Activated gamma-delta T cell treated with Interleukin-2 at 50 U/mL for 16 hours (primary cell): ENCODE data around the gene ZNF536.
"Not testable (repeated sequence)": the region's sequence is repeated elsewhere in the genome, so short reads cannot be mapped to it uniquely, and the experiment has no call there.

Experiments
- DNase-seq: peaks from one replicate; pipeline ENCODE4 v3.0.0-alpha.2; 2020

ZNF536 gene

GRCh38 chr19:30449673-30450072 is 77.5 kb downstream of the ZNF536 start:
- no peak for DNase-seq

- DNase-seq: no peak
These were observed 77.9 kb downstream of the ZNF536 start for GRCh38 chr19:30450100-30450499.

GRCh38 chr19:30450835-30451321 is 78.7 kb downstream of the ZNF536 start:
- DNase-seq: no peak

GRCh38 chr19:30452931-30453330 is 80.7 kb downstream of the ZNF536 start:
- DNase-seq: no peak

GRCh38 chr19:30453743-30454142 is 81.6 kb downstream of the ZNF536 start:
- no peak for DNase-seq

GRCh38 chr19:30455881-30456280 is 83.7 kb downstream of the ZNF536 start:
- DNase-seq: no peak

- DNase-seq: no peak
These were observed 85.3 kb downstream of the ZNF536 start for GRCh38 chr19:30457484-30457883.

GRCh38 chr19:30459859-30460258 is 87.7 kb downstream of the ZNF536 start:
- no peak for DNase-seq

- DNase-seq: no peak
These were observed 92.0 kb downstream of the ZNF536 start for GRCh38 chr19:30464162-30464561.

GRCh38 chr19:30466598-30466997 is 94.4 kb downstream of the ZNF536 start:
- DNase-seq: not testable (repeated sequence)

- DNase-seq: no peak
These were observed 95.1 kb downstream of the ZNF536 start for GRCh38 chr19:30467239-30467638.

- no peak for DNase-seq
These were observed 97.6 kb downstream of the ZNF536 start for GRCh38 chr19:30469774-30470173.

GRCh38 chr19:30471441-30471840 is 99.3 kb downstream of the ZNF536 start:
- no peak for DNase-seq

- DNase-seq: no peak
These were observed 101.2 kb downstream of the ZNF536 start for GRCh38 chr19:30473334-30473867.

- DNase-seq: no peak
These were observed 104.8 kb downstream of the ZNF536 start for GRCh38 chr19:30476997-30477396.

GRCh38 chr19:30479231-30479630 is 107.0 kb downstream of the ZNF536 start:
- DNase-seq: no peak

- DNase-seq: no peak
These were observed 107.9 kb downstream of the ZNF536 start for GRCh38 chr19:30480097-30480496.

- DNase-seq: no peak
These were observed 108.9 kb downstream of the ZNF536 start for GRCh38 chr19:30481063-30481462.

- no peak for DNase-seq
These were observed 109.6 kb downstream of the ZNF536 start for GRCh38 chr19:30481823-30482222.

GRCh38 chr19:30482956-30483355 is 110.8 kb downstream of the ZNF536 start:
- no peak for DNase-seq

- DNase-seq: not testable (repeated sequence)
These were observed 114.1 kb downstream of the ZNF536 start for GRCh38 chr19:30486250-30486649.

- no peak for DNase-seq
These were observed 115.0 kb downstream of the ZNF536 start for GRCh38 chr19:30487178-30487577.

GRCh38 chr19:30488191-30488590 is 116.0 kb downstream of the ZNF536 start:
- no peak for DNase-seq

- no peak for DNase-seq
These were observed 118.6 kb downstream of the ZNF536 start for GRCh38 chr19:30490760-30491159.

GRCh38 chr19:30492586-30493270 is 120.5 kb downstream of the ZNF536 start:
- DNase-seq: no peak
